HG03439 (cell line): ENCODE measurements around the gene BRPF1.

Source experiments
- ATAC-seq: cut with Tn5 transposase; IDR thresholded peaks from one replicate; pipeline ENCODE4 v1.9.1; 2021; ENCODE audit warnings: mild to moderate bottlenecking, moderate library complexity; ENCODE audit not compliant: unreplicated experiment

BRPF1 gene, protein sequence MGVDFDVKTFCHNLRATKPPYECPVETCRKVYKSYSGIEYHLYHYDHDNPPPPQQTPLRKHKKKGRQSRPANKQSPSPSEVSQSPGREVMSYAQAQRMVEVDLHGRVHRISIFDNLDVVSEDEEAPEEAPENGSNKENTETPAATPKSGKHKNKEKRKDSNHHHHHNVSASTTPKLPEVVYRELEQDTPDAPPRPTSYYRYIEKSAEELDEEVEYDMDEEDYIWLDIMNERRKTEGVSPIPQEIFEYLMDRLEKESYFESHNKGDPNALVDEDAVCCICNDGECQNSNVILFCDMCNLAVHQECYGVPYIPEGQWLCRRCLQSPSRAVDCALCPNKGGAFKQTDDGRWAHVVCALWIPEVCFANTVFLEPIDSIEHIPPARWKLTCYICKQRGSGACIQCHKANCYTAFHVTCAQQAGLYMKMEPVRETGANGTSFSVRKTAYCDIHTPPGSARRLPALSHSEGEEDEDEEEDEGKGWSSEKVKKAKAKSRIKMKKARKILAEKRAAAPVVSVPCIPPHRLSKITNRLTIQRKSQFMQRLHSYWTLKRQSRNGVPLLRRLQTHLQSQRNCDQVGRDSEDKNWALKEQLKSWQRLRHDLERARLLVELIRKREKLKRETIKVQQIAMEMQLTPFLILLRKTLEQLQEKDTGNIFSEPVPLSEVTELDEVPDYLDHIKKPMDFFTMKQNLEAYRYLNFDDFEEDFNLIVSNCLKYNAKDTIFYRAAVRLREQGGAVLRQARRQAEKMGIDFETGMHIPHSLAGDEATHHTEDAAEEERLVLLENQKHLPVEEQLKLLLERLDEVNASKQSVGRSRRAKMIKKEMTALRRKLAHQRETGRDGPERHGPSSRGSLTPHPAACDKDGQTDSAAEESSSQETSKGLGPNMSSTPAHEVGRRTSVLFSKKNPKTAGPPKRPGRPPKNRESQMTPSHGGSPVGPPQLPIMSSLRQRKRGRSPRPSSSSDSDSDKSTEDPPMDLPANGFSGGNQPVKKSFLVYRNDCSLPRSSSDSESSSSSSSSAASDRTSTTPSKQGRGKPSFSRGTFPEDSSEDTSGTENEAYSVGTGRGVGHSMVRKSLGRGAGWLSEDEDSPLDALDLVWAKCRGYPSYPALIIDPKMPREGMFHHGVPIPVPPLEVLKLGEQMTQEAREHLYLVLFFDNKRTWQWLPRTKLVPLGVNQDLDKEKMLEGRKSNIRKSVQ (N-terminal part only)

DNA sequence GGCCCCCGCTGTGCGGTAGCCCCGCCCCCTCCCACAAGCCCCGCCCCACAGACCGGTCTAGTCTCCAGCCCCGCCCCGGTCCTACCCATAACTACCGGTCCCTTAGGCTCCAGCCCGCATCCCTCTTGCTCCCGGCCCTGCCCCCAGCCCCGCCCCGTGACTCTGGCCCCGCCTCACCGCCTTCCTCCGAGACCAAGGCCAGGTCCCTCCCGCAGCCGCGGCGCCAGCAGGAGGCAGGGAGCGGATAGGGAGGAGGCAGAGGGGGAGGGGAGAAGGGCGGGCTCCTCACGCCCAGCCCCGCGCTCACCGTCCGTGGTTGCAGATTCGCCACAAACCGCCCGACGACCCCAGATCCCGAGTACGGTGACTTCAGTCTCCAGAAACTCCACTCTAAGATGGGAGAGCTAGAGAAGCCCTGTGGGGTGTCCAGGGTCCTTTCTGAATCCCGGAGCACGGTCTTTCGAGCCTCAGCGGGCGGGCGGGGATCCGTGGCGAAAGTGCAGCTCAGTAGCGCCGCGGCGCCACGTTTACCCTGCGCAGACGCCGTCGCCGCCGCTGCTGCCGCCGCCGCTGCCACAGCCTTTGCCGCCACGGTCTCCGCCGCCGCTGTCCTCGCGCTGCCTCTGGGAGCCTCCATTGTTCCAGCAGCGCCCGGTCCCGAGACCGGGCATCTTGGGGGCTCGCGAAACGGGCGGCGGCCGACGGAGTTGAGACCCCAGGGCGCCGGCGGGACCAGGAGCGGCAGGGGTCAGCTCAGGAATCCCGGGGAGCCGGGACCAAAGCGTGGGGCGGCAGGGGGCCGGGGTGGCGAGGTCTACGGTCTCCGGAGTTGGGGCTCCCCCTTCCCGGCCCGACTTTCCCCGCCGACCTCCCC is at the start of gene BRPF1:
BRPF1 (plus strand) TSS at position 530 of the 874 bp plus-strand sequence. CDS start 2,406 bp downstream, outside the sequence.
- peak; percentile 85 for ATAC-seq

DNA sequence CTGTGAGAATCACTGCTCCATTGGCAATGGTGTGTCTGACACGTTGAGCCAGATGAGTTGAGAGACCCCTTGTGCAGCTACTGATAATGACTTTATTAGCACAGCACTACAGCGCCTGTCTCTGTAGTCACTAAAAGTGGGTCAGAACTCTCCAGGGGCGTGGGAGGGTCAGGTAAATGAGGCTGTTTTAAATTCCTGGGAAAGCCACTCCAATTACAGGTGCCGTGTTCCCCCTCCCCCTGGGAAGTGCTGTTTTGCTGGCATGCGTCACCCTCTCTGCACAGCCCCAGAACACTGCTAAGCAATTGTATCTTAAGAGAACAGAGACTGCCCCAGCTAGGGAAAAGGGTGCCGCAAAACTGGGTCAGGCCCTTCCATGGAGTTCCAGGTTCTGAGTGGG is 49.4 kb upstream of the BRPF1 start:
- ATAC-seq, result no peak

DNA sequence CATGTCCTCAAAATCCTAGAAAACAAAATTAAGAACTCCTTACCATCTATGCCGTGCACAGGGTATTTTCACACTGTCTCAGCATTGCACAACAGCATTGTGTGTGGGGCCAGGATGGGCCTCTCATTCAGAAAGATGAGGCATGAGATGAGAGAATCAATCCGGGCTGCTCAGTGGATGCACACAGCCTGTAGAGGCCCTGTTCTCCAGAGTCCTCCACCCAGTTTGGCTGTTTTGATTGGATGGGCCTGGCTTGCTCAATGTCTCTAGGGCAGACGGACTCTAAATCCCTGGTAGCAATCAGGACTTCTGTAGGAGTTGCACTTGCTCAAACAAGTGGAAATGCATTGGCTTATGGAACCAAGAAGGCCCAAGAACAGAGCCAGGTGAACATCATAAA is 48.1 kb upstream of the BRPF1 start:
- no peak for ATAC-seq

DNA sequence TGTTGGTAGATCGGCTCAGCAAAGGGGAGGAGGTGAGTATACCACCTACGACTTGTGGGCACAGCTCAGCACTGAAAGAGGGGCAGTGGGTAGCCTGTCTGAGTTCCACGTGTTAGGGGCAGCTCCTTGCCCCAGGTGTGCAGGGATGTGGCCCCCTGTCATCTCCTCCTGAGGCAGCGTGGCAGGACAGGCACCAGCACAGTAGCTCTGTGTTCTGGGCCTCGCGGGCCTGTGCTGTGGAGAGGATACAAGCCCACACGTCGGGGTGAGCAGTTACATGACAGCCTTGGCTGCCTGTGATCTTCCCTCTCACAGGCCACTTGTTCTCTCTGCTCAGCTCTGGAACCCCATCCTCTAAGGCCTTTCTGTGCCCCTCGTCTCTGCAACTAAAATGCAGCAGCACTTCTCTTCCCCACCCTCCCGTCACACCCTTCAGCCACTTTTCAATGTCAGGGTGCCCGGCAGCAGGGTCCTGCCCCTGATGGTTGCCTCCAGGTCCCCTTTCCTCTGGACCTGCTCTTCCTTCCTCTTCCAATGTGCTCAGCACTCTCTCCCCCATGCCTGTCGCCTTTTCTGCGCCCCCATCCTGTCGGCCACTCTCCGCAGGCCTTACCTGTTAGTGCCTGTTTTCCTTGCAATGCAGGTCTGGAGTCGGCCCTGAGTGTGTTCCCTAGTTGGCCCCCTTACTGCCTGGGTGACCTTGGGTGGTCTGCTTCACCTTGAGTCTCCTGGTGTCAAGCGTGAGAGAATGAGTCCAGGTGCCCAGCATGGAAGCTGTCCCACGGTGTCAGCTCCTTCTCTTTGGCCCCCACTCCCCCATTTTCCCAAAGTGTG is 46.1 kb upstream of the BRPF1 start:
- no peak for ATAC-seq

DNA sequence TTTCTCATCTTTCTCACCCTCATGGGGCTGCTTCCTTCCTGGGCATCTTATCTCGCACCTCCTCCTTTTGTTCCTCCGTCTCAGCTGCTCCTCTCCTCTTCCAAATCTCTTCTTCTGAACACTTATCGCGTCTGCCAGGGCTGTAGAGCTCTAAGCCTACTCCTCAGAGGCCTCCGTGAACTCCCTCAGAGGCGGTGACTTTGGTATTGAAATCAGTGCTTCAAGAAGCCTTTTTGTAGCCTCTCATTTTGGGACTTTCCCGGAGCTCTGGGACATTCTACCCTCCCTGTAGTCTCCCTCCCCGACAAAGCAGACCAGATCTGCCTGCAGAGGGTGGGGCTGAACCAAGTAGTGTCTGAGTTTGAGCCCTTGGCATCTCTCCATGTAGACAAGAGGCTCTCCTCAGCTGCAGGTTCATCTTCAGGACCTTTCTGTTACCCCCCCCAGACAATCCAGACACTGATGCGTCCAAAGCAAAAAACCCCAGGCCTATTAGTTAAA is 45.4 kb upstream of the BRPF1 start:
- no peak for ATAC-seq

DNA sequence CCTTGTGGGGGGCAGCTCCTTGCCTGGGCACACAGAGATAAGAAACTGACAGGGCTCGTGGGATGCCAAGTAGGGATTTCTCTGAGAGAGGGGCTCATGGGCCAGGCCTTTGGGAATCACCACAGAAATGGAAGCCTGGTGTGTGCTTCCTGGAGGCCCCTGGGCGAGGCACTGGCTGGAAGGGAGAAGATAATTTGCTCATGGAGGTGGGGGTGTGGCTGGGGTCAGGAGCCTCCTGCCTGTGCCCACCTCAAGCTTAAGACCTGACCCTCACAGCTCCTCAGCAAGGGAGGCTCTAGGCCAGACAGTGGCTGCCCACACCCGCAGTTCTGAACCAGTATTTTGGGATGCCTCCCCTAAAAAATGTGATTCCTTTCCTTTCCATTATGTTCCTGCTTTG is 44.8 kb upstream of the BRPF1 start:
- no peak for ATAC-seq

DNA sequence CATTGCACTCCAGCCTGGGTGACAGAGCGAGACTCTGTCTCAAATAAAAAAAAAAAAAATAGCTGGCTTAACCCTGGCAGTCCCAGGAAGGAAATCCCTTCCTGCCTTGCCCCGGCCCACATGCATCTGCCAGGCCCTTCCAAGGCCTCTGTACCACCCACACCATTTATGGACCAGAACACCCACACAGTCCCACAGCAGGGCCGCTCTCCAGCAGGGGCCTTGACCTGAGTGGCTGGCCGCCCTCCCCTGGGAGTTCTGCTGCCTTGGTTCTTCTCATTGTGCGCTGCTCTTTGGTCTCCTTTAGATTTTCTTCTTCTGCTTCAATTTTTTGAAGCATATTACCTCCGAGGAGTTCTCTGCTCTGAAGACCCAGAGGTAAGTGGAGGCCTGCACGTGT is 44.0 kb upstream of the BRPF1 start:
- no peak for ATAC-seq

DNA sequence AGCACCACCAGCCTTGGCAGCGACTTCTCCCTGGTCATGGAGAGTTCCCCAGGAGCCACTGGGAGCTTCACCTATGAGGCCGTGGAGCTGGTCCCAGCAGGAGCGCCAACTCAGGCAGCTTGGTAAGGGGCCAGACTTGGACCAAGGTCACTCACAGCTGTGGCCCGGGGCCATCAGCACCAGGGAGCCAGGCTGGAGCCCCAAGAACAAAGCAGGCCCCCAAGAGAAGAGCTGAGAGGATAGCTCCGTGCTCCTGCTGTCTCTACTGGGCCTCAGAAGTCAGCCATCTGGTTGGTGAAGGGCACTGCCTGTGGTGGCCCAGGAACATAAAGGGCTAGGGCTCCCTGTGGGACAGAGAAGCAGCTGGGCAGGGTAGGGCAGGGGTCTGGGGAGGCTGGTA is 42.6 kb upstream of the BRPF1 start:
- ATAC-seq, result no peak

DNA sequence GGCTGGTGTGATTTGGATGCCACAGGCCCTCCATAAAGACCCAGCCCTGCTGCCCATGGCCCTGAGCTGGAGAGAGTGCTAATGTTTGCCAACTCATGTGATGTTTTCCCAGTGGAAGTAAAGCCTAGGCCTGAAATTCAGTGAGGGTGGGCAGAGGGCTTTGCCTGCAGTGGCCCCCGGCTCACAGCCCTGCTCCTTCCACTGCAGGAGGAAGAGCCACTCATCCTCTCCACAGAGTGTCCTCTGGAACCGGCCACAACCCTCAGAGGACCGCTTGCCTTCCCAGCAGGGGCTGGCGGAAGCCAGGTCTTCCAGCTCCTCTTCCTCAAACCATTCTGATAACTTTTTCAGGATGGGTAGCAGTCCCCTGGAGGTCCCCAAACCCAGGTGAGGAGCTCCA is 41.8 kb upstream of the BRPF1 start:
- ATAC-seq, result no peak

DNA sequence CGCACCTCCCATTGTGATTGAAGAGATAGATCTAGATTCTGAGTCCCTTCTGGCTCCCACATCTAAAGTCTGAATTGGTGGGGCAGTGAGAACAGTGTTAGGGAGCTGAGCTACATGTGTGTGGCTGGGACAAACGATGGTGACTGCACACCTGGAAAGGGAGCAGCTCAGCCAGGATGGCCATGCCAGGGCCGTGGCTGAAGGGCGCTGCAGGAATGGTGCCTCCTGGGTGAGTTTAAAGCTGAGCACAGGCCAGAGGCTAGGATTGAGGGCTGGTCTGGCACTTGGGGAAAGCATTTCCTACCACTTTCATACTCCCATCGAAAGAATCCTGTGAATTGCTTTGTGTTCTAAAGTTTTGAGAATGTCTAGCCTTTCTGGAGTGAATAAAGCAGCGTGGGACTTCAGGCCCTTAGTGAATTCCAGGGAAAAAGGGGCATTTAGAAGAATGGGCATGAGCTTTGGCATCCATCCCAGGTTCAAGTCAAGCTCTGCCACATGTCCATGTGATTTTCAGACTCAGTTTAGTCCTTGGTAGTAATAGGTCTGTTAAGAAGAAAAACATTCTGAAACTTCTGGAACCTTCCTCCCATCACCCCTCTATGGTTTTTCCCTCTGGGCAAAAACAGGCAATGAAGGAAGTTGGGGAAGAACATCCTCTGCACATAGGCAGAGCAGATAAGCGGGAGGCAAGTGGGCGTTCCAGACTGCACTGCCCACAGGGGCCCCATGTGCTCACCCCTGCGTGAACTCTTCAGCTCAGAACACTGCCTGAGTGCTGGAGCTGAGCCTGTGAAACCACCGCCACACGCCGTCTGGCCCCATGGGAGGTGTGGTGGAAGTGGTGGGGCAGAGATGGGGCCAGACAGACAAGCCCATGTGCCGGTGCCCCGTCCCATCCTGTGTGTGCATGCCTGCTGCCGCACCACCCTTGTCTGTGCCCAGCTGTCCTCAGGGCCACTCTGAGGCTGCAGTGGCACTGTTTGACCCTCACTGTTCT is 40.8 kb upstream of the BRPF1 start:
- ATAC-seq, result peak; percentile 92

DNA sequence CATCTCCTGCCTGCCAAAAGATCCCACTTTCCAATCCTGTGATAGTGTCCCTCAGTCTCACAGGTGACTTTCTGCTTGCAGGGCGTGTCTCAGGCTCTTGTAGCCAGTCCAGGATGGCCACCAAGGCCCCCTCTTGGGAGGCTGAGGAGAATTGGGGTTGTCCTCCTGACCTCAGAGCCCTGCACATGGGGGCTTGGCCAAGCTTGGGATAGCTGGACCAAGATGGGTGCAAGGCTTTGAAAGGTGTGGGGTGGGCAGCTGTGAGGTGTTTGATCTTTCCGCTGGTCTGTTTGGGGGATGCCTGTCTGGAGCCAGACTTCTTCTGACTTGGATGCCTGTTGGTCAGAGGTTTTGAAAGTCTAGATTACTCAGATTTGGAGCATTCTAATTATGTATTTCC is 39.9 kb upstream of the BRPF1 start:
- no peak for ATAC-seq

DNA sequence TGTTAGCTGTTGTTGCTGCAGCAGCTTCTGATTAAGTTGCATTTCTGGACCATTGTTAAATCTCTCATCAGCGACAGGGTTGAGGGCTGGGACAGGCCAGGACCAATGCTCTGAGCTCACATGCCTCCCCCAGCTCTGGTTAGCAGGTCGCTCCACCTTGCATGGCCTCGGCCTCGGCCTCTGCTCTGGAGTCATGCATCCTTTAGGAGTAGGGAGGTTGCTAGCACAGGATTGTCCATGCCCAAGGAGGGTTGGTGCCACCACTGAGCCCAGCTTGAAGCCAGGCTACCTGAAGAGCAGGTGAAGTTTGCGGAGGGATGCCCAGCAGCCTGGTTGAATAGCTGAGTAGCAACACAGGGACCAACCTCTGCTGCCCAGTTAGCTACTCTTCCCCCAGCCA is 39.1 kb upstream of the BRPF1 start:
- ATAC-seq, result no peak

DNA sequence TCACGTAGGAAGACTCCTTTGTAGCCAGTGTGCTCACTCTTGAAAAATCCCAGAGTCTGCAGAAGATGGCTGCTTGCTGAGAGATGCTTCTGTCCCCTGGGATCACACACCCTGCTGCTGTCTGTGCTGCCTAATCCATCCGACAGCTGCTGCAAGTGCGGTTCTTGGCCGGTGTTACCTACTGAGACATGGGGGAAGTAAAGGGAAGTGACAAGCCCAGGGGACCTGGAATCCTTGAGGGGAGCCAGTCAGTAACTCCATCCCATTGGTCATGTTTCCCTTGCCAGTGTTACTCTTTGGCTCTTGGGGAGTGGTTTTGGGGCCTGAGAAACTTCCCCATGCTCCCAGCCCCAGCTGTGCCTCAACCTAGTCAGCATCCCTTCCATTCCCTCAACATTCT is 36.2 kb upstream of the BRPF1 start:
- ATAC-seq, result no peak

DNA sequence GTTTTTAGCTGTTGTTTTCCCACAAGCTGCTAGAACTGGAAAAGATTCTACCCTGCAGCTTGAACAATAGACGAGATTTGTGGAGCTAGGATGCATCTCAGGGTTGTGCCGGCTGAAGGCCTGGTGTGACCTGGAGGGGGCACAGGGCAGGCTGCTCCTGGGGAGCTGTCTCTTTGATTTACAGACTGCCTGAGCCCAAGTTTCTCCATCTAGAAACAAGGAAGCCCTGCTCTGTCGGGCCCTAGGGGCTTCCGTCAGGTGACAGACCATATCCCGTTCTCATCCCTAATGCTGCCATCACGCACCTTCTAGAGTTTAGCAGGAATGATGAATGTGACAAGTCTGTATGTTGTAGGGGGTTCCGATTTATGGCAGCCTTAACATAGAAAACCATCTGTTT is 35.8 kb upstream of the BRPF1 start:
- ATAC-seq, result no peak

DNA sequence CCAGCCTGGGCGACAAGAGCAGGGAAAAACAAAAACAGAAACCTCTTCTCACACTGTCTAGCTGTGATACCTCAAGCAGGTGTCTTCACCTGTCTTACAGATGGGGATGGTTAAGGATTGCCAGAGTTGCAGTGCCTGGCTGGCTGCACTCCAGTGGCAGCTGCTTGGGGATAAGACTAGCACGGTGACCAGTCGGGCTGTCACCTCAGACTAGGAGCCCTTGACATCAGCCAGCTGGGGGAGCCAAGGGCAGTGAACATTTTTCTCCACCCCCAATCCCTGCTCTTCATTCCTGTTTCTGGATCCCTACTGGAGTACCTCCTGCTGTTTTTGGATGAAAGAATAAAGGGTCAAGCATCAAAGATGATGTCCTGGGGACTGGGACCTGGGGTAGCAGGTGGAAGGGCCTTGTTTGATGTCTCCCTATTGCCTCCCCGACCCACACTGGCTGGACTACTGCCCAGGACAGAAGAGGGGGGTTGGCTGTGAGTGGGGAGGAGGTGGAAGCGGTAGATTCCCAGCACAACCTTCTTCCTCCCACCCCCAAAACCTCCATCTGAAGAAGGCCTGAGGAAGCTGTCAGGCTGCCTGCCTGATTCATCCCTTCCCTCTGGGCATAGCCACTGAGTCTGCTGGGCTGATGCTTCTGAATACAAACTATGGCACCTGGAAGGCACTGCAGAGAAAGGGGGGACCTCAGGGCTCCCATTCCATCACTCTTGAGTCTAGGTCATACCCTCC is 34.9 kb upstream of the BRPF1 start:
- ATAC-seq, result no peak

DNA sequence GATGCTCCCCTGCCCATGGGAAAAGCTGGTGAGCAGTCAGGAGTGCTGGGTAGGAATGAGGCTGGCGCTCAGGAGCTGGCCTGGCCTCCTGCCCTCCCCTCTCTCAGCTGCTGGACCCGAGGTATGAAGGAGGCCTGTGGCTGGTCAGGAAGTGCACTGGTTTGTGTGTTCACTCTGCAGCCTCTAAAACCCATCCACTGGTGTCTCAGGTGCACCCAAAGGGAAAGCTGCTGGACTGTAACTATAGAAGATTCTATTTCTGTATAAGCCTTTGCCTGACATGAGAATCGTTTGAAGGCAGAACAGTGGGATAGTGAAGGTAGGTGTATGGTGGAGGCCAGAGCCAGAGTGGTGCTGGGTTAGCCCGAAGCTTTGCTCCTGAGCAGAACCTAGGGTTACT is 33.6 kb upstream of the BRPF1 start:
- ATAC-seq, result no peak

DNA sequence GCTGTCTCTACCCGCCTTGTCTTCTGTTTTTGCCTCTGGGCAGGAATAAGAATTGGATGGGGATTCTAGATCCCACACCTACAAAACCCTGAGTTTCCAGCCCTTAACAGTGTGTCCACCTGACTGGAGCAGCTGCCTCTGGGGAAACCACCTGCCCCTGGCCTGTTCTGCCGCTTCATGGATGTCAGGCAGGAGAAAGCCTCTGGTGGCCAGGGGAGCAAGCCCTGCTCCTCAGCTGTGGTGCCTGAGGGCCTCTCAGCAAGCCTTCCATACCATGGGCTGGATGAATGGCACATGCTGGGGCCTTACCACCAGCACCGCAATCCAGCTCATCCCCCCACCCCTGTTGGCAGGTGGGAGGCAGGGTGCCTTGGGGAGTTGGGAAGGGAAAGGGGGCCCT is 33.2 kb upstream of the BRPF1 start:
- ATAC-seq, result no peak

DNA sequence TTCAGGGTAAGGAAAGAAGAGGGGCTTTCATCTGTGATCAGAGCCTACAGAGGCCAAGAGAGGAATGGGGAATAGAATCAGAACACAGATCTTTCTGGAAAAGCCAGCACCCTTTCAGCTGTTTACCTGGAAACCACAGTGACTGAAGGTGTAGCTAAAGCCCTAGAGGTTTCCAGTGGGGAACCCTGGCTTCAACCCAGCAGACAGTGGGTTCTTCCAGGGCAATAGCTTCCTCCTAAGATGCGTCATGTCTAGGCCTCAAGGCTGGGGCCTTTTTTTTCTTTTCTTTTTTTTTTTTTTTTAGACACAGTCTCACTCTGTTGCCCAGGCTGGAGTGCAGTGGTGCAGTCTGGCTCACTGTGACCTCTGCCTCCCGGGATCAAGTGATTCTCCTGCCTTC is 31.0 kb upstream of the BRPF1 start:
- no peak for ATAC-seq
